NT2/D1 (cell line): Measurements from ENCODE around the gene LRMDA.

Source experiments
- DNase-seq: peaks from one replicate; pipeline ENCODE4 v3.0.0-alpha.2; 2011; ENCODE audit warnings: low read depth, low spot score
- H3K27me3 ChIP-seq: 2 replicates; pipeline ENCODE4 v1.6.0; 2011; ENCODE audit warnings: mild to moderate bottlenecking; ENCODE audit not compliant: insufficient read length, insufficient read depth
- H3K36me3 ChIP-seq: 2 replicates; pipeline ENCODE4 v1.6.1; 2011; ENCODE audit warnings: mild to moderate bottlenecking, low read length, mixed read lengths; ENCODE audit not compliant: insufficient read depth, insufficient read length
- H3K4me1 ChIP-seq: 2 replicates; pipeline ENCODE4 v1.5.1; 2011; ENCODE audit not compliant: insufficient read depth, insufficient read length
- H3K4me3 ChIP-seq: 2 replicates; pipeline ENCODE4 v1.5.1; 2011; ENCODE audit warnings: low read depth; ENCODE audit not compliant: insufficient read length
- H3K9ac ChIP-seq: 2 replicates; pipeline ENCODE4 v1.6.0; 2011; ENCODE audit warnings: low read depth; ENCODE audit not compliant: insufficient read length
- H3K9me3 ChIP-seq: 2 replicates; pipeline ENCODE4 v1.5.1; 2011; ENCODE audit warnings: mild to moderate bottlenecking, low read length; ENCODE audit not compliant: insufficient read depth
- SUZ12 ChIP-seq: IDR thresholded peaks from 2 replicates; pipeline ENCODE4 v1.6.1; 2011; ENCODE audit not compliant: insufficient read length, insufficient read depth; ENCODE audit errors: extremely low read depth
- YY1 ChIP-seq: IDR thresholded peaks from 2 replicates; pipeline ENCODE4 v1.6.1; 2011; ENCODE audit not compliant: insufficient read length, insufficient read depth
- ZNF274 ChIP-seq: IDR thresholded peaks from 2 replicates; pipeline ENCODE4 v1.6.1; 2011; ENCODE audit warnings: mild to moderate bottlenecking, low read depth, low read length

Gene LRMDA

DNA sequence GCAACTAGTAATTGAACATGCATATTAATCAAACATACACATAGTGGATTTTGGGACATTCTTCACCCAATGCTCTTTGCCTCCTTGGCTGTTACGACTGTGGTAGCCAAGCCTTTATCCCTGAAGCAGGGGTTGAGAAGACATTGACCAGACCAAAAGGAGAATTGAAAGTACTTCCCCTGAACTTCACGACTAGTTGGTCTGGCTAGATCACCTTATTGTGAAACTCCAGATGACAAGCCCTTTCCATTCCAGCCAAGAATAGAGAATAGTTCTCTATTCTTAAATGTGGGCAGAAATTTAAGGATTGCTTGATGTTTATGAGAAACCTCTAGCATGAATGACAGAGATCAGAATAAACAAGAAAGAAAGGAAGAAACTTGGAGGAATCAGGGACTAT lies 97.0 kb downstream of the LRMDA start:
- Histone ChIP-seq H3K27me3 (peaks cover 1% of the 10 kb centered on the region), H3K4me3 (no peak overlapping the region), H3K4me1 (no peaks in the 10 kb centered on the region), H3K9ac (no peak overlapping the region), H3K9me3 (no peaks in the 10 kb centered on the region), H3K36me3 (no peaks in the 10 kb centered on the region)
- TF ChIP-seq SUZ12: no peak
- no peak for TF ChIP-seq YY1
- no peak for TF ChIP-seq ZNF274
- DNase-seq: no peak

GRCh38 chr10:75530299-75530698 lies 98.9 kb downstream of the LRMDA start:
- DNase-seq: no peak
- TF ChIP-seq YY1: no peak
- TF ChIP-seq SUZ12: no peak
- no peak for TF ChIP-seq ZNF274
- H3K36me3 ChIP-seq: no peaks in the 10 kb centered on the region
- no peak overlapping the region for H3K4me3 ChIP-seq
- no peaks in the 10 kb centered on the region for H3K27me3 ChIP-seq
- H3K9ac ChIP-seq: no peak overlapping the region
- H3K9me3 ChIP-seq: no peaks in the 10 kb centered on the region
- no peaks in the 10 kb centered on the region for H3K4me1 ChIP-seq

DNA sequence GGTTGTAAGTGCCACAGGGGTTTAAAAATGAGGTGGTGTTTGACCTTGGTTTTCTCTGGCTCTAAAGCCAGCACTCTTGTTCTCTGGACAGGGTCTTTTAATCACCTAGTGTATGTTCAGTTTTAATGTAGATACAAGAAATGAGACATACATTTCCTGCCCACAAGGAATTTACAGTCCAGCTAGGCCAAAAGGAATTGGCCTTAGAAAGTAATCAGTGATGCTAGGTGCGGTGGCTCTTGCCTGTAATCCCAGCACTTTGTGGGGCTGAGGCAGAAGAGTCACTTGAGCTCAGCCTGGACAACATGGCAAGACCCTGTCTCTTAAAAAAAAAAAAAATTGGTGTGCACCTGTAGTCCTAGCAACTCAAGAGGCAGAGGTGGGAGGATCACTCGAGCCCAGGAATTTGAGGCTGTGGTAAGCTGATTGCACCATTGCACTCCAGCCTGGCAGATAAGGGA lies 100.2 kb downstream of the LRMDA start:
- DNase-seq: no peak
- H3K4me3 ChIP-seq: no peak overlapping the region
- peaks cover 6% of the 10 kb centered on the region for H3K27me3 ChIP-seq
- no peaks in the 10 kb centered on the region for H3K4me1 ChIP-seq
- no peak for TF ChIP-seq ZNF274
- TF ChIP-seq YY1: no peak
- TF ChIP-seq SUZ12: no peak
- H3K9ac ChIP-seq: no peak overlapping the region
- H3K36me3 ChIP-seq: no peaks in the 10 kb centered on the region
- no peaks in the 10 kb centered on the region for H3K9me3 ChIP-seq

- H3K4me1 ChIP-seq: peaks cover under 1% of the 10 kb centered on the region
- TF ChIP-seq YY1 (no peak), SUZ12 (no peak), ZNF274 (no peak)
- H3K27me3 ChIP-seq: peaks cover 14% of the 10 kb centered on the region
- DNase-seq: no peak
- no peaks in the 10 kb centered on the region for H3K36me3 ChIP-seq
- no peak overlapping the region for H3K9ac ChIP-seq
- H3K9me3 ChIP-seq: no peaks in the 10 kb centered on the region
- no peak overlapping the region for H3K4me3 ChIP-seq
These were observed 101.0 kb downstream of the LRMDA start for GRCh38 chr10:75532253-75532924.

DNA sequence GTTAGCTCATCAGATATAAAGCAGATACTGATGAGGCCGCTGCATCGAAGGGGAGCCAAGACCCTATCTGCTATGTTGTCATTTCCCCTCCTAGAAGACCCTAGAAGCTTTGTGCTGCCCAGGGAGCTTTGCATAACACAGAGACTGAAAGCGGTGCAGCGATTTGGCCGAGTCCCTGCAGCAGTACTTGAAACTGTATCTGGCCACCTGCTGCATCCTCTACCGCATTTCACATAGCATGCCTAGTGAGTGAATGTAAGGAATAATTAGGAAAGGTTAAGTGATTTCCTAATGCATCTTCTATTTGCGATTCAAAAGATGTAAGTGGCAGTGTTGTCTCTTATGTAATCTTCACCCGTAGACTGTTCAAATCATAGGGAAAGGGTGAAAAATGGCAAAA lies 106.7 kb downstream of the LRMDA start:
- no peak for TF ChIP-seq SUZ12
- no peak for TF ChIP-seq YY1
- TF ChIP-seq ZNF274: no peak
- no peaks in the 10 kb centered on the region for H3K36me3 ChIP-seq
- no peaks in the 10 kb centered on the region for H3K9me3 ChIP-seq
- H3K4me3 ChIP-seq: no peak overlapping the region
- peaks cover 3% of the 10 kb centered on the region for H3K4me1 ChIP-seq
- DNase-seq: peak; percentile 55
- peaks cover 17% of the 10 kb centered on the region for H3K27me3 ChIP-seq
- no peak overlapping the region for H3K9ac ChIP-seq

- no peak for DNase-seq
- H3K9ac ChIP-seq: no peak overlapping the region
- no peaks in the 10 kb centered on the region for H3K9me3 ChIP-seq
- TF ChIP-seq ZNF274: no peak
- TF ChIP-seq YY1: no peak
- TF ChIP-seq SUZ12: no peak
- H3K4me3 ChIP-seq: no peak overlapping the region
- H3K27me3 ChIP-seq: peaks cover 17% of the 10 kb centered on the region
- H3K4me1 ChIP-seq: peaks cover 3% of the 10 kb centered on the region
- H3K36me3 ChIP-seq: no peaks in the 10 kb centered on the region
These were observed 107.3 kb downstream of the LRMDA start for GRCh38 chr10:75538765-75539164.

- TF ChIP-seq YY1 (no peak), ZNF274 (no peak), SUZ12 (no peak)
- H3K4me3 ChIP-seq: no peak overlapping the region
These were observed 109.0 kb downstream of the LRMDA start for GRCh38 chr10:75540357-75540966.

More at GRCh38 chr10:75540357-75540966, 109.0 kb downstream of the LRMDA start:
- H3K9me3 ChIP-seq: no peaks in the 10 kb centered on the region
- no peak for DNase-seq
- peaks cover 17% of the 10 kb centered on the region for H3K27me3 ChIP-seq
- no peak overlapping the region for H3K9ac ChIP-seq
- H3K4me1 ChIP-seq: peaks cover 3% of the 10 kb centered on the region
- no peaks in the 10 kb centered on the region for H3K36me3 ChIP-seq
